Chondrocyte (in vitro differentiated cells): Measurements from ENCODE around the gene SLC7A14. TPM values are rescaled to one million over a fixed set of nuclear protein-coding genes. Genes with fewer than 3 reads are reported as not detected.

ENCODE experiments used
- DNase-seq: peaks from one replicate; pipeline ENCODE4 v3.0.0; 2021; ENCODE audit warnings: mixed read lengths, low spot score
- H3K27ac Mint-ChIP-seq: one replicate; pipeline ENCODE4 v1.8.0; 2021; ENCODE audit warnings: mild to moderate bottlenecking, moderate library complexity, mixed read lengths; ENCODE audit not compliant: unreplicated experiment
- H3K27me3 Mint-ChIP-seq: 2 replicates; pipeline ENCODE4 v1.8.0; 2021; ENCODE audit warnings: low read depth, mixed read lengths
- H3K36me3 Mint-ChIP-seq: 2 replicates; pipeline ENCODE4 v1.8.0; 2021; ENCODE audit warnings: low read depth, mixed read lengths
- H3K4me1 Mint-ChIP-seq: 2 replicates; pipeline ENCODE4 v1.8.0; 2021; ENCODE audit warnings: low read depth, mild to moderate bottlenecking, mixed read lengths
- H3K4me3 Mint-ChIP-seq: one replicate; pipeline ENCODE4 v1.8.0; 2021; ENCODE audit warnings: mild to moderate bottlenecking, moderate library complexity, mixed read lengths; ENCODE audit not compliant: unreplicated experiment
- H3K9me3 Mint-ChIP-seq: 2 replicates; pipeline ENCODE4 v1.8.0; 2021; ENCODE audit warnings: low read depth, mixed read lengths
- CTCF ChIP-seq: fragments of 200-600 bp; sonication (generic); IDR thresholded peaks from 2 replicates; pipeline ENCODE4 v1.5.0; 2021; ENCODE audit warnings: antibody characterized with exemption, mild to moderate bottlenecking, moderate library complexity
- microRNA-seq: library from miRNA; unstranded; fragments of <30 nt; microRNA quantifications from one replicate; pipeline ENCODE4 v1.2.0, GENCODE V29; 2020; ENCODE audit warnings: borderline number of aligned reads
- total RNA-seq: library from RNA; stranded (reverse); gene quantifications from 3 replicates; pipeline ENCODE4 v1.2.1, GENCODE V29; 2021

SLC7A14 gene
- total RNA-seq, 1 donor from 2014 or later = 0.02 TPM

- no peaks in the 10 kb centered on the region for H3K9me3 Mint-ChIP-seq
- DNase-seq = no peak
- H3K27ac Mint-ChIP-seq = no peak overlapping the region
- peak; percentile 85 for TF ChIP-seq CTCF
- H3K36me3 Mint-ChIP-seq = no peaks in the 10 kb centered on the region
- H3K27me3 Mint-ChIP-seq = no peaks in the 10 kb centered on the region
- no peak overlapping the region for H3K4me3 Mint-ChIP-seq
- peaks cover 9% of the 10 kb centered on the region for H3K4me1 Mint-ChIP-seq
Measured at GRCh38 chr3:170410428-170411029, 175.3 kb downstream of the SLC7A14 start.

Small RNA genes within 50 kb of the gene (microRNA-seq; reads per million reads assigned to microRNA genes)
- not detected for gene MIR6828

Other genes starting within 250 kb of the SLC7A14 start
- gene SKIL, start 228.4 kb downstream of the SLC7A14 start, total RNA-seq = 94.0 to 177 TPM (median 96.0 TPM) in 3 replicates
- 0.51 to 2.5 TPM (median 0.62 TPM) in 3 replicates for gene CLDN11, start 167.2 kb downstream of the SLC7A14 start, total RNA-seq